HG02588 (cell line): ENCODE data around the gene ZFYVE28.

Experiments
- ATAC-seq: cut with Tn5 transposase; IDR thresholded peaks from one replicate; pipeline ENCODE4 v1.9.1; 2021; ENCODE audit warnings: mild to moderate bottlenecking, moderate library complexity; ENCODE audit not compliant: unreplicated experiment

ZFYVE28 gene

DNA sequence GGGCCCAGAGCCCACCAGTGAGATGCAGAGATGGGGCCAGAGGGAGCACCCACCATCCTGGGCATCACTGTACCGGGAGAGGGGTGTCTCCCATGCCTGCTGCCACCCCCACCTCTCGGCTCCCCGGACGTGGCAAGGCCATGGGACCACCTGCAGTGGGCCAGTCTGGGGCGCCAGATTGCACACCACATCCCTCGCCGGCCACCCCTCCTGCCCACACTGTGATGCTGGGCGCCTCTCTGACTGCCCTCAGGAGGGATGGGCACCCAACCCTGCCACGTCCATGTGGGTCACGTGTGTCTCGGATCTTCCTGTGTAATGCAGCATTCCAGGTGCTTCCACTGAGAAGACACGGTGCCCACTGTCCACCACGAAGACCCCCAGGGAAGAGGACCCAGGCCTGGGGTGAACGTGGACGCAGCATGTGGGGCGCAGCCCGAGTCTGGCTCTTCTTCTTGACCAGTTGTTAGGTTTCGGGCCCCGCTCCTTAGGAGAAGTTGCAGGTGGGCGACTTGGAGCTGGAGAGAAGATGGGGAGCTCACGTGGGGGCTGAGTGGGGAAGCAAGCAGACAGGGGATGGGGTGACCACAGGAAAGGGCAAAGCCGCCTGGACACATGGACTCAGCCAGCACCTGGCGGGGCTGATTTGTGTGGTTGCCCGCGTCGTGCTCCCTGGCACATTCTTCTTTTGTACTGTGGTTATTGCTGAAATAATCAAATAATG lies 47.7 kb downstream of the ZFYVE28 start:
- no peak for ATAC-seq

DNA sequence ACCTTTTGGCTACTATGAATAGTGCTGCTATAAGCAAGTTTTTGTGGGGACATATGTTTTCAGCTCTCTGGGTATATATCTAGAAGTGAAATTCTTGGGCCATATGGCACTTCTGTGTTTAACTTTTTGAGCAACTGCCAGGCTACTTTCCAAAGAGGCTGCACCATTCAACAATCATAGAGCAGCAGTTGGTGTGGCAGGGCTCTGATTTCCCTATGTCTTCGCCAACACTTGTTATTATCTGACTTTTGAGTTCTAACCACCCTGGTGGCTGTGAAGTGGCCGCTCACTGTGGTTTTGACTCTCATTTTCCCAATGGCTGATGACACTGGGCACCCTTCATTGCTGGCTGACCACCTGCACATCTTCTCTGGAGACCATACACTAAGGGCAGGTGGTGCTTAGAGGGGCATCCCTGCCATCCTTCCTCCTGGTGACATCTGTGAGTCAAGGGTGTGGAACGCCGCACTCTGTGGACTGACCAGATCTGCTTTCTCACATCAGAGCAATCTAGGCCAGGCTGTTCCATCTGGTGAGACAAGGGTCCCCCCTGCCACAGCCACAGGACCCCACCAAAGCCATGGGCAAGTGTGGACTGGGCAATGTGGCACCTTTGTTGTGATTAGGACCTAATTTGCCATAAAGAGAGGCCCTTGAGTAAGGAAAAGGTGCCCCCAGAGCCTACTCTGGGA lies 49.6 kb downstream of the ZFYVE28 start:
- no peak for ATAC-seq

- ATAC-seq, result no peak
Observed at GRCh38 chr4:2367626-2368025, 50.8 kb downstream of the ZFYVE28 start.

DNA sequence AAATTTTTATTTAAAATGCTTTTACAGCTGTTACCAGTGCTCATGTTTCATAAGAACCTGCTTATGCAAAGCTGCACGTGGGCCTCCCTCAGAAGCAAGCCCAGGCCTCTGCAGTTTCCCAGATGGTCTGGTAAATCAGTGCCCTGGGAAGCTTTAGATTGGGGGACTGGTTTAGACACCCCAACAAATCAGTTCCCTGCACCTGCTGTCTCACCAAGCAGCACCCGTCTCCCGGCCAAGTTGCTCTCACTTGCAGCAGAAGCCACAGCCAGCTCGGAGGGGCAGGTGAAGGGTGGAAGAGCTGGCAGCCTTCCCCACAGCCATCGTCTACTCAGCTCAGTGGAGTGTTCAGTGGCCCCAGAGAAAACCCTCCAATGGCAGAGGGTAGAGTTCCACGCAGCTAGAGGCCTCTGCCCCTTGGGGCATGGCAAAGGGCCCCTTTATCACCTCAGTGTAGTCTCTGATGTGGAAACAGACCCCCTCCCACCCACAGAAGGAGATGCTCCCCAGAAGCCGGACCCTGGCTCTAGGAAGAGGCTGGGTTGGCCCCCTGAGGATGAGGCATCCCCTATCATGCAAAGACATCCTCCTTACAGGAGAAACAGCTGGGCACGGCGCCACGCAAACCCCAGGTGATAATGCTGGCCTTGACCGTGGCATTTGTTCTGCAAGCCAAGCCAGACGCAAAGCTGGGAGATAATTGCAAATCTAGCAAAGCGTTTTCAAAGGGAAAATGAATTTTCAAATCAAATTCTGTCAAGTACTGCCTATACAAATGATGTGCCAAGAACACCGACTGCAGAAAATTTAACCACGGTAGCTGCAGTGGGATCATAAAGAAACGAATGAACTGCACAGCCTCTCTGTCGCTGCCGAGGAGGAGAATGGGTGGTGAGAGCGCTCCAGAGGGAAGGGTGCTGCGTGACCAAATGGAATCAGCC lies 51.9 kb downstream of the ZFYVE28 start:
- ATAC-seq, result no peak

GRCh38 chr4:2365913-2366210 lies 52.6 kb downstream of the ZFYVE28 start:
- no peak for ATAC-seq

DNA sequence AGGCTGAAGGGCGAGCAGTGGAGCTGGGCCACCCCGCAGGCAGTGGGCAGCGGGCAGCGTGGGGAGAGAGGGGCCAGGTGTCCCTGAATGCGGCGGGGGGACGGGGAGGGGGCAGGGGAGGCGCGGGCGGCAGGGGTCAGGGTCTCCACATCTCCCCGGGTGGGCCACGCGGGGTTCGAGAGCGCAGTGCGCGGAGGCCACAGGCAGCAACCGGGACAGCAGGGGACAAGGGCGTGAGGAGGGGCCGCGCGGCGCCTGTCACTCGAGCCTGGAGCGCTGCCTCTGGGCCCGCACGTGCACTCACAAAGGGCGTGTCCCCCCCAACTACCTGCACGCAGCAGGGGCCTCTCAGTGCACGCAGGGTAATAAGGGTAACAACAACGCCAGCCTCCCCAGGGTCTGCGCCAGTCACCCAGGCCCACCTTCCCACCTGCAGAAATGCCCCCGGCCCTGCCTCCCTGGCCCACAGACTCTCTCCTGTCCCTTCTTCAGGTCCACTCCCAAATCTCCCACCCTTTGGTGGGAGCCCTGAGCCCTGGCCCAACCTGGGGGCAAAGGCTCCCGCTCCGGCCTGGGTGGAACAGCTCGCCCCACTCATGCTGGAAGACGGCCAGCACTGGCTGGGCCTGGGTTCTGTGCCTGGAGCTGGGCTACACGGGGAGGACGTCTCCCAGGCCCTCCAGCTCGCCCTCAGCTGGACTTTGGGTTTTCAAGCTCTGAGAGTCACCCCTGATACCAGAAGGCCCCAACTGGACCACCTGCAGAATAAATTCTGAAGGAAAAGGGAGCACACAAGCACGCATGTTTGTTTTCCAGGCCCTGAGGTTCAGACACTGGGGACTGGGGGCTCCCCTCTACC lies 53.2 kb downstream of the ZFYVE28 start:
- no peak for ATAC-seq

- ATAC-seq, result no peak
Observed at GRCh38 chr4:2364654-2365053, 53.8 kb downstream of the ZFYVE28 start.

- no peak for ATAC-seq
Observed at GRCh38 chr4:2363951-2364653, 54.3 kb downstream of the ZFYVE28 start.

DNA sequence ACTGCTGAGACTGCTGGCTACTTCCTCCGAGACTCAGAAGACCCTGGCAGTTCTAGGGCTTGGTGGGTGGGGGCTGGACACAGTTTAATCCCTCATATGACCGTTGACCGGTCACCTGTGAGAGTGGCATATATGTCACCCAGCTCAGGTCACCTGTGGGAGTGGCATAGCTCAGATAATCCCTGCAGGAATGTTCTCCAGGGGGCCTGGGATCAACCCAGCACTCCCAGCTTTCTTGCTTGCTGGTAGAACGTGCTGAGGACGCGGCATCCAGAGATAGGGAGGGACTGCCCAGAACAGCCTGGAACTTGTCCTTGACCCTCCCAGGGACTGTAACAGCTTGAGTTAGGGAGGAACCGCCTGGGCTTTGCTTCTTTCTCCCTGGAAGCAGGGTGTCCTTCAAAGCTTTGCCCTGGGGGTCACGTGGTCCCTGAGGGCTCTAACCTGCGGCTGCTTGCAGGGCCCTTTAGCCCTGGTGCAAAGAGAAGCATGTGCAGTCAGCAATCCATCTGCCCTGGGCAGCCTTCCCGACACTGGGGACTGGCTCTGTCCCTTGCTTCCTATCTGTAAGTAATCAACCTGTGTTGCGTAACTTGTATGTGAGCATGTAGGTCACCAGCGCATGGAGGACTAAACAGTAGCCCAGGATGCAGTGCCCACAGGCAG lies 55.3 kb downstream of the ZFYVE28 start:
- ATAC-seq, result no peak

- no peak for ATAC-seq
Observed at GRCh38 chr4:2362266-2363055, 56.0 kb downstream of the ZFYVE28 start.

- ATAC-seq, result no peak
Observed at GRCh38 chr4:2361366-2362265, 56.8 kb downstream of the ZFYVE28 start.

GRCh38 chr4:2360396-2360730 lies 58.1 kb downstream of the ZFYVE28 start:
- ATAC-seq, result no peak

DNA sequence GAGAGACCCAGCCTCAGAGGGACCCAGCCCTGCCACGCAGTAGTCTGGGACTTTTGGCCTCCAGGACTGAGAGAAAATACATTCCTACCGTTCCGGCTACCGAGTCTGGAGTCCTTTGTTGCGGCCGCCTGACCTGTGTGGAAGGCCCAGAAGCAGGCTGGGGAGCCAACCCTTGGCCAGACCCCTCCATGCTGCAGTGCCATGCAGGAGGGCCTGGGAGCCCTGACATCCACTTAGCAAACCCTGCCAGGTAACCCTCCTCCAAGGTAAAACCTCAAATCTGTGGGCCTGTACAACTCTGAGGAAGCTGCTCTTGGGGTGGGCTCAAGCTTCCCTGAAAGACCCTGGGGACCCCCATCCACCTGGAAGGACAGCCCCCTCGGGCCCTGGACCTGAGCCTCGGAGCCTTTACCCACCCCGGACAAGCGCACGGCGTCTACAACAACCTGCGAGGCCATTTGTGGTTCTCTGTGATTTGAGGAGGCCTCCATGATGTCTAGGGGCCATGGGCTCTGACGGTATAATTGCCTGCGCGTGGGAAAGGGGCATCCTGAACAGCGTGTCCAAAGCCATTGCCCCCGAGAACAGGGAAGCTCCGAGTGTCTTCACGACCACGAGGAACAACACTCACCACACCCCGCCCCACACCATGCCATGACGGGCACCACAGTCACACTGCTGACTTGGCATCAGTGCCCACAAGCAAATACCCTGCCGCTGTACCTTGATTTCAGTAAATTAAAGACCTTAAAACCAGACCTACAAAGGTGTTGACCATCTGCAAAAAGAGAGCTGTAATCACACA lies 58.7 kb downstream of the ZFYVE28 start:
- no peak for ATAC-seq

DNA sequence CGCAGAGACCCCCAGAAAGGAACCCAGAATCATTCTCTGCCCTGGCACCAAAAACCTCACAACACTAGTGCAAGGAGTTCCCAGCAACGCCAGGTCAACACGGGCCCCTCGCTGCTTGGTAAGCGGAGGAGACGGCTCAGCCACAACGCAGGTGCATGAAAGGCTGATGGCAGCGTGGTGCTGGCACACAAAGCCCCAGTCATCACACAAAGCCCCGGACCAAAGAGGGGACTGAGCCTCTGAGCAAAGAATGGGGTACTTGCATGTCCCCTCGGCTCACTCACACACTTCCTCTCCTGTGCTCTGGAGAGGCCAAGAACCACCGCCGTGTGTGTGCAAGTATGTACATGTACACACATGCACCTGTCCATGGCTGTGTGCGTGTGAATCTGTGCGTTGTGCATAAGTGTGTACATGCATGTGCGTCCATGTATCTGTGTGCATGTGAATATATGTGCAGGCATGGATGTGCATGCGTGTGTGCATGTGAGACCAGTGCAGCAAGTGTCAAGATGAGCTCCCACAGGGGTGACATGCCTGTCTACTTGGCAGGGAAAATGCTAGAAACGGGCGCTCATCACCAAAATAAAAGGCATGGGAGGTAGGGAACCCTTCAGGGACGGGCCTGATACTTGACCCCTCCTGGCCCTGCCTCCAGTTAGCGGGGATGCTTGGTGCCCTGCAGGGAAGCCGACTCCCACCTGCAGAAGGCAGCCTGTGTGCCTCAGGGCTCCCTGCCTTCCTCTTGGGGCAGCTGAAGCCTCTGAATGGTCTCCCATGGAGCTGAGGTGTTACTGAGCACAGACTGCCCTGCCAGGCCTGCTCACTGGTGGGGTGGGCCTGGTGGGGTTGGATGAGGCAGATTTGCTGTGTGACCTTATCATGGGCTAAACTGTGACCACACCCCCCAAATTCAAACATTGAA lies 60.4 kb downstream of the ZFYVE28 start:
- ATAC-seq, result no peak

GRCh38 chr4:2356123-2357069 lies 62.0 kb downstream of the ZFYVE28 start:
- ATAC-seq, result no peak
